Karpas-422 (cell line): ENCODE measurements around the gene TAMALIN. TPM values are rescaled to one million over a fixed set of nuclear protein-coding genes. Genes with fewer than 3 reads are reported as not detected.

Experiments
- DNase-seq: peaks from one replicate; pipeline ENCODE4 v3.0.0-alpha.2; 2015
- H2AFZ ChIP-seq: fragments of 200-600 bp; sonication (generic); 2 replicates; pipeline ENCODE4 v1.6.1; 2014; ENCODE audit warnings: antibody characterized with exemption, low read length, mixed read lengths
- H3K27ac ChIP-seq: fragments of 200-600 bp; sonication (generic); 2 replicates; pipeline ENCODE4 v1.5.1; 2014; ENCODE audit warnings: mild to moderate bottlenecking, low read length, moderate library complexity
- H3K27me3 ChIP-seq: fragments of 200-600 bp; sonication (generic); 2 replicates; pipeline ENCODE4 v1.6.1; 2014; ENCODE audit warnings: low read length, mixed read lengths
- H3K36me3 ChIP-seq: fragments of 200-600 bp; sonication (generic); 2 replicates; pipeline ENCODE4 v1.6.1; 2014; ENCODE audit warnings: low read length, mixed read lengths; ENCODE audit not compliant: insufficient read depth
- H3K4me1 ChIP-seq: fragments of 200-600 bp; sonication (generic); 2 replicates; pipeline ENCODE4 v1.6.1; 2014; ENCODE audit warnings: mild to moderate bottlenecking, low read length, mixed read lengths
- H3K4me2 ChIP-seq: fragments of 200-600 bp; sonication (generic); 2 replicates; pipeline ENCODE4 v1.6.1; 2014; ENCODE audit warnings: low read length, low read depth, mild to moderate bottlenecking; ENCODE audit not compliant: poor library complexity, severe bottlenecking
- H3K4me3 ChIP-seq: fragments of 200-600 bp; sonication (generic); 2 replicates; pipeline ENCODE4 v1.5.1; 2014; ENCODE audit warnings: mild to moderate bottlenecking, antibody characterized with exemption, low read length, mixed read lengths
- H3K79me2 ChIP-seq: fragments of 200-600 bp; sonication (generic); 2 replicates; pipeline ENCODE4 v1.6.1; 2014; ENCODE audit warnings: mild to moderate bottlenecking, low read length, mixed read lengths
- H3K9ac ChIP-seq: fragments of 200-600 bp; sonication (generic); 2 replicates; pipeline ENCODE4 v1.6.0; 2014; ENCODE audit warnings: low read length
- H3K9me2 ChIP-seq: fragments of 200-600 bp; sonication (generic), shearing (Covaris generic); replicated peaks from 2 replicates; pipeline ENCODE4 v1.6.0; 2014; ENCODE audit warnings: mild to moderate bottlenecking, low read length, moderate library complexity; ENCODE audit not compliant: insufficient read depth
- H3K9me3 ChIP-seq: fragments of 300-700, 200-600 bp; sonication (generic); 2 replicates; pipeline ENCODE4 v1.6.1; 2014; ENCODE audit warnings: low read length, mixed read lengths
- H4K20me1 ChIP-seq: fragments of 200-600 bp; sonication (generic); 2 replicates; pipeline ENCODE4 v1.6.1; 2014; ENCODE audit warnings: mild to moderate bottlenecking, antibody characterized with exemption, low read length, low read depth; ENCODE audit not compliant: insufficient read depth
- total RNA-seq: library from RNA; depleted of rRNA; stranded (reverse); fragments of >200 nt; shearing (Covaris generic); gene quantifications from 2 replicates; pipeline ENCODE4 v1.2.3, GENCODE V29; 2014; ENCODE audit warnings: low replicate concordance

Gene TAMALIN
- total RNA-seq, 1 experiment from 2014 or later = not detected

DNA sequence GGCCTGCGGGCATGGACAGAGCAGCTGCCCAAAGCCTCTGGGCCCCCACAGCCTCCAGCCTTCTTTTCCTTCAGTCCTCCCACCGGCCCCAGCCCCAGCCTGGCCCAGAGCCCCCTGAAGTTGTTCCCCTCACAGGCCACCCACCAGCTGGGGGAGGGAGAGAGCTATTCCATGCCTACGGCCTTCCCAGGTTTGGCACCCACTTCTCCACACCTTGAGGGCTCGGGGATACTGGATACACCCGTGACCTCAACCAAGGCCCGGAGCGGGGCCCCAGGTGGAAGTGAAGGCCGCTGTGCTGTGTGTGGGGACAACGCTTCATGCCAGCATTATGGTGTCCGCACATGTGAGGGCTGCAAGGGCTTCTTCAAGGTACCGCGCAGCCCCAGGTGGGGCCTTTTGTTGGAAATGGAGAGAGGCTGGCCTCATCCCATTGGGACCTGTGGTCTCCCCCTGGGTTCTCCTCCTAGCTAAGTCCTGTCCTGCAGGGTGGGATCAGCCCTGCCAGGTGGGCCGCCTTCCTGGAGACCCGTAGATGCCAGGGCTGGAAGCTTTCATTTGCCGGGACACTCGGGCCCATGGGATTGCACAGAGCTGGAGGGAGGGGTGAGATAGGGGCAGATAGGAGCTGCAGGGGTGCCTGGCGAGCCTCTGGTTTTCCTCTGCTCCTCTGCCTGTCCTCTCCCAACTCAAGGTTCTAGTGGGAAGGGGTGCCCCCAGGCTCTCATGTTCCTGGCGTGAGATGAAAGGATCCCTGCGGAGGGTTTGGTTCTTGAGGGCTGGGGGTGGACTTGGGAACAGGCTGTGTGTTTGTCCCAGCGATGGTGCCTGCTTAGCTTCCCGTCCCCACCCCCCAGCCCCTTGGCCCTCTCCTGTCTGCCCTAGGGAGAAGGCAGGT is 48.3 kb downstream of the TAMALIN start:
- no peak overlapping the region for H3K4me2 ChIP-seq
- H3K9me3 ChIP-seq = no peaks in the 10 kb centered on the region
- H2AFZ ChIP-seq = no peak overlapping the region
- H3K36me3 ChIP-seq = no peaks in the 10 kb centered on the region
- no peak overlapping the region for H3K27ac ChIP-seq
- H3K4me1 ChIP-seq = peaks cover 39% of the 10 kb centered on the region
- no peak for DNase-seq
- no peaks in the 10 kb centered on the region for H3K27me3 ChIP-seq
- no peaks in the 10 kb centered on the region for H3K9me2 ChIP-seq
- peaks cover 7% of the 10 kb centered on the region; the same call in 1 of the 2 replicates for H4K20me1 ChIP-seq
- H3K9ac ChIP-seq = no peak overlapping the region
- H3K4me3 ChIP-seq = no peak overlapping the region
- H3K79me2 ChIP-seq = no peaks in the 10 kb centered on the region

- Histone ChIP-seq H3K4me1 (peaks cover 31% of the 10 kb centered on the region), H3K9me2 (no peaks in the 10 kb centered on the region), H3K36me3 (no peaks in the 10 kb centered on the region), H3K27me3 (no peaks in the 10 kb centered on the region), H3K9ac (no peak overlapping the region), H2AFZ (no peak overlapping the region), H3K9me3 (no peaks in the 10 kb centered on the region), H3K4me3 (no peak overlapping the region), H4K20me1 (peaks cover 7% of the 10 kb centered on the region; the same call in 1 of the 2 replicates), H3K27ac (no peak overlapping the region), H3K4me2 (no peak overlapping the region), H3K79me2 (no peaks in the 10 kb centered on the region)
- no peak for DNase-seq
These were observed 49.3 kb downstream of the TAMALIN start for GRCh38 chr12:52055731-52056711.

- peaks cover 7% of the 10 kb centered on the region; the same call in 1 of the 2 replicates for H4K20me1 ChIP-seq
- no peaks in the 10 kb centered on the region for H3K79me2 ChIP-seq
- H3K9me2 ChIP-seq = no peaks in the 10 kb centered on the region
- no peaks in the 10 kb centered on the region for H3K27me3 ChIP-seq
- no peak overlapping the region for H3K4me3 ChIP-seq
- no peak overlapping the region for H3K4me2 ChIP-seq
- no peaks in the 10 kb centered on the region for H3K9me3 ChIP-seq
- no peak for DNase-seq
- H3K9ac ChIP-seq = no peak overlapping the region
- peaks cover 24% of the 10 kb centered on the region for H3K4me1 ChIP-seq
- no peaks in the 10 kb centered on the region for H3K36me3 ChIP-seq
- H3K27ac ChIP-seq = no peak overlapping the region
- no peak overlapping the region for H2AFZ ChIP-seq
These were observed 50.3 kb downstream of the TAMALIN start for GRCh38 chr12:52056801-52057637.

DNA sequence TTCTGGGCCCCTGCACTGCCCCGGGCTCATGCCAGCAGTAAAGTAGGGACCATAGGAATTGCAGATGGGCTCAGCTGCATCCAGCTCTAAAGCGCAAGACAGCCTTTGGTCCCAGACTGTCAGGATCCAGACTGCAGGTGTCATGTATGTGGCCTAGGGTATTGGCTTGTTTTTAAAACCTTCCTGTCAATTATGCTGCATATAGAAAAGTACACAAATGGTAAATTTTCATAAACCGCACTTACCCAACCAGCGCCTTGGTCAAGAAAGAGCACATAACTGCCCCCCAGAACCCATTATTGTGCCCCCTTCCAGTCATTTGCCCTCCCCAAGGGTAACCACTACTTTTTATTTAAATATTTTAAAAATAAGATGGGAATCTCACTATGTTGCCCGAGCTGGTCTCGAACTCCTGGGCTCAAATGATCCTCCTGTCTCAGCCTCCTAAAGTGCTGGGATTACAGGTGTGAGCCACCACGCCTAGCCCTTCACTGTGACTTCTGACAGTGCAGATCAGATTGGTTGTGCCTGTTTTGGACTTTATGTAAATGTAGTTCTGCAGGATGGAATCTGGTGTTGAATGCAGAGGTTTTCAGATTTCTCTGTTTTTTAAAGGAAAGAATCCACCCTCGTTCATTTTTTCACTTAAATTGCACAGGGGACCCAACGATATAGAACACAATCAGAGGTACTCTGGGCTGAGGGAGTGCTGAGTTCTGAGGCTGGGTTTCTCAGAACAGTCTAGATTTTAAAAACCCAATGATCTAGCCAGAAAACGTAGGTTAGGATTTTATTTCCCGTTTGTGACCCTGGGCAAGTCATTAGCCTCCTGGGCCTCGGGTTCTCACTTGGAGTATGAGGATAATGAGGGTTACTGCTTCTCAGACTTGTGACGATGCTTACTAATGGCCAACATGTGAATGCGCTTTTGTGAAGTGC is 51.2 kb downstream of the TAMALIN start:
- Histone ChIP-seq H4K20me1 (no peaks in the 10 kb centered on the region), H3K27me3 (no peaks in the 10 kb centered on the region), H3K9me2 (no peaks in the 10 kb centered on the region), H3K27ac (no peak overlapping the region), H3K4me3 (no peak overlapping the region), H3K79me2 (no peaks in the 10 kb centered on the region), H2AFZ (no peak overlapping the region), H3K9me3 (no peaks in the 10 kb centered on the region), H3K36me3 (no peaks in the 10 kb centered on the region), H3K9ac (no peak overlapping the region), H3K4me2 (no peak overlapping the region), H3K4me1 (peaks cover 15% of the 10 kb centered on the region)
- DNase-seq = no peak

GRCh38 chr12:52058631-52059361 is 52.0 kb downstream of the TAMALIN start:
- Histone ChIP-seq H3K36me3 (no peaks in the 10 kb centered on the region), H3K27me3 (no peaks in the 10 kb centered on the region), H3K79me2 (no peaks in the 10 kb centered on the region), H2AFZ (no peak overlapping the region), H3K4me2 (no peak overlapping the region), H3K4me1 (peaks cover 13% of the 10 kb centered on the region), H3K4me3 (no peak overlapping the region), H3K9ac (no peak overlapping the region), H3K9me3 (no peaks in the 10 kb centered on the region), H3K9me2 (no peaks in the 10 kb centered on the region), H3K27ac (no peak overlapping the region), H4K20me1 (no peaks in the 10 kb centered on the region)
- no peak for DNase-seq

GRCh38 chr12:52059582-52060497 is 53.1 kb downstream of the TAMALIN start:
- Histone ChIP-seq H4K20me1 (no peaks in the 10 kb centered on the region), H3K4me3 (no peak overlapping the region), H3K4me2 (no peak overlapping the region), H3K4me1 (peaks cover 13% of the 10 kb centered on the region), H3K9me3 (no peaks in the 10 kb centered on the region), H3K36me3 (no peaks in the 10 kb centered on the region), H3K9me2 (no peaks in the 10 kb centered on the region), H2AFZ (no peak overlapping the region), H3K27ac (no peak overlapping the region), H3K27me3 (no peaks in the 10 kb centered on the region), H3K9ac (no peak overlapping the region), H3K79me2 (no peaks in the 10 kb centered on the region)
- DNase-seq = no peak
